Thoracic aorta (tissue), 2 donors: ENCODE results near the gene MSRB3. TPM values are rescaled to one million over a fixed set of nuclear protein-coding genes. Genes with fewer than 3 reads are reported as not detected.

Experiments used
- ATAC-seq: fragments of 150-250 bp; one replicate; pipeline ENCODE4 v1.8.0; 2017; ENCODE audit warnings: low read depth; ENCODE audit not compliant: insufficient number of reproducible peaks, low FRiP score
- DNase-seq: peaks from one replicate; pipeline ENCODE4 v3.0.0-alpha.2; 2020; ENCODE audit warnings: low spot score
- H3K27ac ChIP-seq, 2 donors: fragments of 200-600 bp; sonication (generic); 1 replicate in 1 of 2; 2 replicates in 1 of 2; pipeline ENCODE4 v1.5.1; 2016; ENCODE audit warnings: mild to moderate bottlenecking in 2 of 2, moderate library complexity in 2 of 2
- H3K27me3 ChIP-seq: fragments of 200-600 bp; sonication (generic); replicated peaks from 2 replicates; pipeline ENCODE4 v1.6.0; 2016; ENCODE audit warnings: mild to moderate bottlenecking; ENCODE audit not compliant: insufficient read depth
- H3K36me3 ChIP-seq: fragments of 200-600 bp; sonication (generic); one replicate; pipeline ENCODE4 v1.5.1; 2016
- H3K4me1 ChIP-seq, 2 donors: fragments of 200-600 bp; sonication (generic); 1 replicate in 1 of 2; 2 replicates in 1 of 2; pipeline versions ENCODE4 v1.5.1 to v1.6.0; 2016; ENCODE audit warnings: low read depth in 2 of 2, mild to moderate bottlenecking in 1 of 2; ENCODE audit not compliant: control insufficient read depth in 1 of 2
- H3K4me3 ChIP-seq: fragments of 200-600 bp; sonication (generic); 2 replicates; pipeline ENCODE4 v1.5.1; 2016; ENCODE audit warnings: mild to moderate bottlenecking
- H3K9me3 ChIP-seq: fragments of 200-600 bp; sonication (generic); 2 replicates; pipeline ENCODE4 v1.5.1; 2016
- CTCF ChIP-seq: fragments of 200-600 bp; sonication (generic); IDR thresholded peaks from one replicate; pipeline ENCODE4 v1.5.1; 2019; ENCODE audit warnings: antibody characterized with exemption
- total RNA-seq, 2 donors: library from RNA; depleted of rRNA; stranded (reverse); fragments of >200 nt; gene quantifications; one replicate each; pipeline versions ENCODE4 v1.1.0 to v1.2.3, GENCODE V29; 2016

The MSRB3 gene
- total RNA-seq, 2 donors from 2014 or later: 221 to 232 TPM

- ATAC-seq: no peak
- DNase-seq: no peak
- H3K9me3 ChIP-seq: no peaks in the 10 kb centered on the region
- no peak for TF ChIP-seq CTCF
- peaks cover 15 to 54% of the 10 kb centered on the region in 2 donors for H3K4me1 ChIP-seq
- no peaks in the 10 kb centered on the region for H3K27me3 ChIP-seq
- no peak overlapping the region for H3K4me3 ChIP-seq
- peaks cover 24% of the 10 kb centered on the region for H3K36me3 ChIP-seq
- no peak overlapping the region for H3K27ac ChIP-seq
Observed at GRCh38 chr12:65331456-65331855, 53.0 kb downstream of the MSRB3 start.

GRCh38 chr12:65333649-65334048 is 55.2 kb downstream of the MSRB3 start:
- no peak for DNase-seq
- Histone ChIP-seq H3K27me3 (no peaks in the 10 kb centered on the region), H3K9me3 (no peaks in the 10 kb centered on the region), H3K36me3 (peaks cover 26% of the 10 kb centered on the region), H3K27ac (no peak overlapping the region), H3K4me3 (no peak overlapping the region), H3K4me1 (peaks cover 3 to 33% of the 10 kb centered on the region in 2 donors)
- ATAC-seq: no peak
- no peak for TF ChIP-seq CTCF

GRCh38 chr12:65334521-65334920 is 56.0 kb downstream of the MSRB3 start:
- Histone ChIP-seq H3K4me1 (peaks cover 3 to 25% of the 10 kb centered on the region in 2 donors), H3K27ac (no peak overlapping the region), H3K36me3 (peaks cover 29% of the 10 kb centered on the region), H3K9me3 (no peaks in the 10 kb centered on the region), H3K27me3 (no peaks in the 10 kb centered on the region), H3K4me3 (no peak overlapping the region)
- ATAC-seq (no peak), DNase-seq (no peak)
- no peak for TF ChIP-seq CTCF

GRCh38 chr12:65335021-65335714 is 56.7 kb downstream of the MSRB3 start:
- Histone ChIP-seq H3K9me3 (no peaks in the 10 kb centered on the region), H3K27ac (no peak overlapping the region), H3K27me3 (no peaks in the 10 kb centered on the region), H3K36me3 (peaks cover 29% of the 10 kb centered on the region), H3K4me3 (no peak overlapping the region), H3K4me1 (peaks cover 3 to 21% of the 10 kb centered on the region in 2 donors)
- DNase-seq (no peak), ATAC-seq (no peak)
- no peak for TF ChIP-seq CTCF

GRCh38 chr12:65335981-65336380 is 57.5 kb downstream of the MSRB3 start:
- DNase-seq: no peak
- H3K4me3 ChIP-seq: no peak overlapping the region
- TF ChIP-seq CTCF: no peak
- peaks cover 29% of the 10 kb centered on the region for H3K36me3 ChIP-seq
- no peaks in the 10 kb centered on the region for H3K27me3 ChIP-seq
- H3K9me3 ChIP-seq: no peaks in the 10 kb centered on the region
- no peak overlapping the region for H3K27ac ChIP-seq
- H3K4me1 ChIP-seq: peaks cover 3 to 18% of the 10 kb centered on the region in 2 donors
- ATAC-seq: no peak
